GM12874 (cell line): ENCODE measurements around the gene C1QTNF4.

Source experiments
- CTCF ChIP-seq: IDR thresholded peaks from 2 replicates; pipeline ENCODE4 v1.5.1; 2011; ENCODE audit warnings: low read depth, mild to moderate bottlenecking, control low read depth, low read length, moderate library complexity; ENCODE audit not compliant: insufficient read depth

Gene C1QTNF4

GRCh38 chr11:47603295-47603694 is 9.1 kb upstream of the C1QTNF4 start:
- no peak for TF ChIP-seq CTCF

DNA sequence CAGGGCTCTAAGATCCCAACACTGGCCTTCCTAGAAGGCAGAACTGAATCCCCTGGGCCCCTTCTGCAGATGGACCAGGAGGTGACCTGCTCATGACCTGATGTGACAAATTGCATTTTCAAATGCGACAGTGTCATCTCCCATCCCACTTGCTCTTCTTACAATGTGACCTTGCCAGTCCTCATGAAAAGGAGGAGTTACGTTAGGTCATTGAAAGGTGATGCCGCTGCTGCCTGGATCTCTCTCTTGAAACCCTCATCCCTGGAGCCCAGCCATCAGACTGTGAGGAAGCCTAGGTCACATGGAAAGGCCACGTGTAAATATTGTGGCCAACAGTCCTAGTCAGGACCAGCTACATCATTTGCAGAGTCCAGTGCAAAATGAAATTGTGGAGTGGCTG is 5.7 kb upstream of the C1QTNF4 start:
- TF ChIP-seq CTCF: no peak

DNA sequence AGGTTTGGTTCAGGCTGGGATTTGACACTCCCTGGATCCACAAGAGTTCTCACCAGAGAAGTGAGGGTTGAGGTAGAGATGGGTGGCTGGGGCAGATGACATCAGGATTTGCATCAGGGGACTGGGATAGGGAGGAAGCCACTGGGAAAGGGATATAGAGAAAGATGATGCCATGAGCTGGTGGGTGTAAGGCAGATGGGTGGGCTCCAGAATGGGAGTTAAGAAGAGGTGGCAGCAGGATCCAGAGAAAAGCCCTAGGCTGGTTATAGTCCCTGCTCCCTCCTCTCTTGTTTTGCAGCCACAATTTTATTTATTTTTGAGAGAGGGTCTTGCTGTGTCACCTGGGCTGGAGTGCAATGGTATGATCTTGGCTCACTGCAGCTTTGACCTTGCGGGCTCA is 1.8 kb upstream of the C1QTNF4 start:
- TF ChIP-seq CTCF: no peak

GRCh38 chr11:47595029-47595428 is 818 bp upstream of the C1QTNF4 start:
- no peak for TF ChIP-seq CTCF

DNA sequence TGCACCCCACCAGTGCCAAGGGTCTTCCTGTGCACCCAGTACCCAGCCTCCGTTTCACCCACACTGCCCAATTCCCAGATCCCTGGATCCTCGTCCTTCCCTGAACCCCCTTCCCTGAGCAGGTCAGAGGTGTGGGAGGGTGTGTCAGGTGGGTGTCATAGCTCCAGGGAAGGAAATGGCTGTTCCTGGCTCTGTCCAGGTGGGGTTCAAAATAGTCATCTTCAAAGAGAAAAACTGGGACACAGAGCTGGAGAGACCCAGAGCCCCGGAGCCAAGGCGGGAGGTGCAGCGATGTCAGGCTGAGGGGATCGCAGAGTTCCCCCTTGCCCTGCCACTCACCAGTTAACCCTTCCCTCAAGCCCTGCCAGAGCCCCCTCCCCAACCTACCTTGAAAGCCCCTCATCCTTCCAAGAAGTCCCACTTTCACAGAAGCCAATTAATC is 698 bp downstream of the C1QTNF4 start:
- no peak for TF ChIP-seq CTCF

- TF ChIP-seq CTCF: no peak
These were observed 1.2 kb downstream of the C1QTNF4 start for GRCh38 chr11:47592970-47593369.

- no peak for TF ChIP-seq CTCF
These were observed 2.0 kb downstream of the C1QTNF4 start for GRCh38 chr11:47592251-47592650.

GRCh38 chr11:47591764-47592163 is 2.4 kb downstream of the C1QTNF4 start:
- TF ChIP-seq CTCF: no peak
